Measurements from ENCODE around the gene SORL1-AS1.
A peak's percentile ranks its signal among the peaks of the same experiment; 100 is the strongest.
"Not testable (repeated sequence)": the region's sequence is repeated elsewhere in the genome, so short reads cannot be mapped to it uniquely, and the experiment has no call there.

SORL1-AS1 gene

DNA sequence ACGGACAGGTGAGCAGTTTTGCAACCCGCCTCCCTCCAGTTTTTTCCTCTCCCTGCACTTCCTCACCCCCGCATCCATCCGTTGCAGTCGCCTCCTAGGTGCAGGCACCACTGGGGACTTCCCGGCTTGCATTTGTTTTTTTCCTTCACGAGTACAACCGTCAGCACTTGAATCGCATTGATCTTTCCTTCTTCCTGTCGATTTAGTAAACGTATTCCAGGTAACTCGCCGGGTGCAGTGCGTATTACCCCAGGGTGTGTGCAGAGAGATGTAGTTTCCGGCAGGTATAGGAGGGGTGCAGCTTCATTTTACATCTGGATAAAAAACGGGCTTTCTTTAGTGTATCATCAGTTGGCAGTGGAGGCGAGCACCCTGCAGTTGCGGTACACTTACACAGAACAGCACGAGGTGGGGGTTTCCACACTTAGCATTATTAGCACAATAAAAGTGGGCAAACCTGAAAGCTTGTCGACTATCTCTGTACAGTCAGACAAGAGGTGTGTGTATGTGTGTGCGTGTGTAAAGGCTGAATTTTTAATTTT is at the start of gene SORL1-AS1:
Gene SORL1-AS1 (minus strand): TSS at position 359 of the 542 bp plus-strand sequence.
- DNase-seq (ENCODE audit: low read depth), result peak; percentile 12

DNA sequence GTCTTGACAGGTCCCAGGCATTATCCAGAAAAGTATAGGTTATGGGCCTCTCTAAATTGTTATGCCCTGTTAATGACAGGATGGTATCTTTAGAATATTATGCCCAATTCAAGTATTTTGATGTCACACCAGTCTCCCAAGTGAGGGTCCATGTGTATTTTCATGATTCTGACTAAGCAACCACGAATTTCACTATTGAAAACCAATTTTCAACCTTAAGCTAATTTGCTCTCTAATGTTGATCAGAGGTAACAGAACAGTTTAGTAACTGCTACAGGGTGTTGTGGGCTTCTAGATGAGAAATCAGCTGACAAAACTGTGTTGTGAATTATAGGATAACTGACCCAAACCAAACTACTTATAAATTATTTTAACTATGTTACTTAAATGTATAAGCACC is 48.0 kb upstream of the SORL1-AS1 start:
- DNase-seq (ENCODE audit: low read depth), result no peak

DNA sequence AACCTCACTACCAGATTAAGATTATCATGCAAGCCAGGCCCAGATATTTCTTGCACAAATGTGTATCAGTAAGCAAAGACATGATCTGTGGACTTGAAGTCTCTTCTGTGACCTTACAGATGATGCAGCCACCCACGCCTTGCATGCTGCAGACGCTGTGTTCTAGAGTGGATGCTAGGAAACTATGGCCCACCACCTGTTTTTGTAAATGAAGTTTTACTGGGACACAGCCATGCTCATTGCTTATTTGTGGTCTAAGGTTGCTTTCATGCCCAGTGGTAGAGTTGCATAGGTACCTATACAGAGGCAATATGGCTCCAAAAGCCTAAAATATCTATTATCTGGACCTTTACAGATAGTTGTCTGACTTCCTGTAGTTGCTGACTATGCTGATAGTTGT is 47.5 kb upstream of the SORL1-AS1 start:
- no peak for DNase-seq (ENCODE audit: low read depth)

DNA sequence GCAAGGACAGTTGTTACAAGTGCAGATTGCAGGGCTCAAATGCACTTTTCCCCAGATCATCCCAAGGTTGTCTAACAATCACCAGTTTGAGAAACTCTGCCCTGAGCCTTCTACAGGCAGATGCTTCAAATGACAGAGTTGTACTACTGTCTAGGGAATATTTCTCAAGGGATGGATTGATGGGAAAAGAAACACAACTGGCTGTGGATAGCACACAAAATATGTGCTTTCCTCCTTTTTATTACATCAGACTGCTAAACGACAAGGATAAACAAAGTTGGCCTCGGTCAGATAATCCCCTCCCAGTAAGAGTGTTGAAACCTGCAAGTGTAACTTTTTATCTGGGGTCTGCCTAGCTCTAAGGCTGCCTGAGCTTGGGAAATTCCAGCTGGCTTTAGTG is 46.6 kb upstream of the SORL1-AS1 start:
- DNase-seq (ENCODE audit: low read depth), result no peak

DNA sequence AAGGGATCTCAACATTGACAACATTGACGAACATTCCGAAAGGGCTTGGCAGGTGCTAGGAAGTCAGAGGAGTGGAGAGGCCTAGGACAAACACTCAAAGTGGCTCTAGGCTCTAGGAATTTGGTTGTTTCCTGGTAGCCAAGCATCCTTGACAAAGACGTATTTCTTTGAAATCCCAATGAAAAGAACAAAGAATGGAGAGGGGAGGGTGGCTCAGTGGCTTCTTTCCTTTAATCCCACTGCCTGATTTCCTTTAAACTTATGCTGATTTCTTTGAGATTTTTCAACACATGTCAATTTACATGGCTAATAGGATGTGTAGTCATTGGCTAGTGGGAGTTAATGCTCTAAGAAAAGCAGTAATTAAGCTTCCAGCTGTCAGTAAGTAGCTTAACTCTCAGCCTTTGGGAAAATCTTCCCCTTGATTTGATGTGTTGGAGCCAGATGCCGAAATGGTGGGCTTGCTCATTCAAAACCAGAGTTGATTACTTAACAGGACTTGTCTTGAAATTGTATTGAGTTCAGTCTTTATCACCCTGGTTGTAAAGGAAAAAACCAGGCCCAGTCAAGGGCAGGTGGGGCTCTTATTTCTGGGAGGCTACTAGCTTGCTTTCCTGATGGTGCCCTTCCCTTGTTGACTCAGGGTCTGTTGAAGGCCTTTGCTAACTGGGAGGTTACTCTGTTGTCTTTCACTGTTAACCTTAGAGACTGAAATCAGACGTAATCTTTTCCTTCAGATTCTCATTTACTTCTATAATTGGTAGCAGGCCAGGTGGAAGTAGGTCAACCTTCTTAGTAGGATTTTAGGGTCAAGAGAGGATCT is 44.6 kb upstream of the SORL1-AS1 start:
- DNase-seq (ENCODE audit: low read depth), result no peak

DNA sequence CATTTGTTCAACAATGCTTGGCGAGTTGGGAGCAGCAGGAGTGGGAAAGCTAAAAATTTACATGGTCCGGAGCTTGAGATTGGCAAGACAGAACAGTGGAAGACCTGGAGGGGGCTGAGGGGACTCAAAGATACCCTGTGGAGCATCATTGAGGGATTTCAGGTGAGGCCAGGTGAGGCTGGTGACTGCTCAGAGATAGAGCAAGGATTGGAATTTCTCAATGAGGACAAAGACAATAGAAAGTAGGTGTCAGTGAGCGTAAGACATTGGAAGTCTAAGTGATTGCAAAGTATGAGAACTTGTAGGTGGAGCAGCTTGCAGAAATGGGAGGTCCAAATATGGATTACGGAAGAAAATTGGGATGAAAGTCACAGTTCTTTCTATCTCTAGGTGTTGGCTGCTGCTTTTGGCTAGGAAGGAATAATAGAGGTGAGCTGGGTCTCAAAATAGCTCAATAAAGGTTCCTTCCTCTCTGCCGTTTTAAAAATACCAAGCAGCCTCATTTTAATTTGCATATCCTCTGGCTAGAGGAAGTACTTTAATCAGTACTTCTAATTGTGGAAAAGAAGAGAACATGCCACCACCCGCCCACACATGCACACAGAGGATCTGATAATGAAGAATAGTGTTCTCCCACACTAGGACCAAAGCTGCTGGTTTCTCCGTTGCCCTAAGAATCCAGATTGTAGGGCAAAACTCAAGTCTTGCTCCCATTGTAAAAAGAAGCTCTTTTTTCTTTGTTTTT is 41.8 kb upstream of the SORL1-AS1 start:
- DNase-seq (ENCODE audit: low read depth), result no peak

DNA sequence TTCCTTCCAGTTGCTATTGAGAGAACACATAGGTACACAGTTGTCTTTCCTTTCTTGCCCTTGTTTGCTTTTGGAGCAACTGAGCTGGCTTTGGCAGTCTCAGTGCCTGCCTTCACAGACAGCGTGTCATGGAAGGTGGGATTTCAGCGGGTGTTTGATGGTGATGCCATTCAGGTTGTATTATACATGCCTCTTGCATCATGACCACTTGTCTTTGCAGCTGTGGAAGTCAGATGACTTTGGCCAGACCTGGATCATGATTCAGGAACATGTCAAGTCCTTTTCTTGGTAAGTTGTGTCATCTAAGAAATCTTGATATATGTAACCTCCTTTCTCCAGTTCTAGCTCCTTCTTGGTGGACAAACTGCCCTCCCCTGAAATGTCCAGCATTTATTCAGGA is 37.1 kb upstream of the SORL1-AS1 start:
- no peak for DNase-seq (ENCODE audit: low read depth)

DNA sequence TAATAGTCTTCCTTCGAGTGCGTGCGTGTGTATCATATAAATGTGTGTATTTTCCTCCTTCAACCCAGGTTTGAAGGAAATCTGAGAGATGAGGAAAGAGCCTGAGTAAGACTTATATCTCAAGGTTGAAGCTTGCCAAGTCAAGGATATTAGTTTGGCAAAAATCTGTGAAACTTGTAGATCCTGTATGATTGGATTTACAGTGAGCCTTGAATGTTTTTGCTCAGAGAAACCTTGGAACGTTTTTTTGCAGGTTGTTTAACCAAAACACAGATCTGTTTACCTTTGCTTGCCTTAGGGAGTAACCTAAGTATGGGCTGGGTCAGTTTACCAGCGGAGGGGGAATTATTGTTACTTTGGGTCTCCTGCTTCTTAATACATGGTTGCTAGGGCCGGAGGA is 35.9 kb upstream of the SORL1-AS1 start:
- DNase-seq (ENCODE audit: low read depth), result no peak

DNA sequence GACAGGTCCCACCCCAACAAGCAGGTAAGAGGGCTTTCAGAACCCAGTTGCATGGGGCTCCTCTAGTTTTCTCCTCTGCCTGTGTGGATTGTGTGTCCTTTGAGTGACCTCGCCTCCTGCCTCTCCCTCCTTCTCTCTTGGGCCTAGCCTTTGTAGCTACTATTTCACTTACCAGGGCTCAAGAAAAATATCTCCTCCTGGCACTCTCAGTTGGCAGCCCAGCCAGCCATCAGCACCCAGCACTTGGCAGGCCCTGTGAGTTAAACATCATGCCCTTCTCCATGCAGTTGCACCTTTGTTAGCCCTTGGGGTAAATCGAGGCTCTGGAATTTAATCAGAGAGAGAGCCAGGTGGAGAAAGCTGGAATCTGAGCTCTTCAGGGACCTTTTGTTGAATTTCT is 35.4 kb upstream of the SORL1-AS1 start:
- no peak for DNase-seq (ENCODE audit: low read depth)

DNA sequence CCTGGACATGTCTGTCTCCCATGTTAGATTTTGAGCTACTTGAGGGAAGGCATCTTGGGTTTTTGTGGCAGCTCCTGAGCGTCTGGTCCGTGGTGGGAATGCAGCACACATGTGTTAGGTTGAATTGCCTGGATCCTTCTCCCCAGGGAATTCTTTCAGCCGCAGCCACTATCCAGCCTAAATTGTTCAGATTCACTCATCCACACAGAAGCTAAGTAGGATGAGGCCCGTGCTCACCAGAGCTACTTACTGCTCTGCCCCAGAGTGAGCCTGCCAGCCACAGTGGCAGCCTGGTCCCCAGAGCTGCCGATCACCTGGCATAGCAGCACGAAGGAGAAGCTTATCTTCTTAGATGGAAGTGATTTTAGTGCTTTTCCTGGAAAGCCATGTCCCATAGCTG is 34.4 kb upstream of the SORL1-AS1 start:
- no peak for DNase-seq (ENCODE audit: low read depth)

DNA sequence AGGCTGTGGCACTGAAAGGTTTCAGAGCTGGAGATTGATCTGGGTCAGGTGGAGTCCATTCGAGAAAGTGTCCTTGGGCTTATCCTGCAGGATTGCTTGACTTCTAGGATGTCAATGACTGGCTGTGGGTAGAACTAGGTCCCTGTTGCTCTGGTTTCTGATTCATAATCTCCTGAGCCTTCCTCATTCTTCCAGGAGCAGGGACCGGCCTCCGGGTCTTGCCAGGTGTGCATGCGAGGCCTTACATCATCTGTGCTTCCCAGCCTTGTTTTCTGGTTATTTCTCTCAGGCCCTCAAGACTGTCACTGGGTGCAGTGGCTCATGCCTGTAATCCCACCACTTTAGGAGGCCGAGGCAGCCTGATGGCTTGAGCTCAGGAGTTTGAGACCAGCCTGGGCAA is 33.3 kb upstream of the SORL1-AS1 start:
- DNase-seq (ENCODE audit: low read depth), result no peak

DNA sequence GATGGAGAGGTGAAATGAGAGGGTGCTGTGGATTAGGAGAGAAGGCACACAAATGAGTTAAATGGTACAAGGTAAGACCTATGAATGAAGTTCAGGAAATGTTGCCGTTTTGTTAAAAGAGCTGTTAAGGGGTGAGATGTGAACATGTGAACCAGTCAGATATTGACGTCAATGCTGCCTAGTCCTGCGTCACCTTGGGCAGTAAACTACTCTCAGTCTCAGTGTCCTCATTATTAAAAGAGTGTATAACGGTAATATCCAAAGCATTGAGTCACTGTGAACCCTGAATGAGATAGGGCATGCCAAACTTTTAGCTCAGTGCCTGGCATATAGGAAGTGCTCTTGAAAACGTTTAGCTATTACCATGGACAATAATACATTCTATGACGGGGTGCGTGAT is 32.4 kb upstream of the SORL1-AS1 start:
- DNase-seq (ENCODE audit: low read depth), result no peak

DNA sequence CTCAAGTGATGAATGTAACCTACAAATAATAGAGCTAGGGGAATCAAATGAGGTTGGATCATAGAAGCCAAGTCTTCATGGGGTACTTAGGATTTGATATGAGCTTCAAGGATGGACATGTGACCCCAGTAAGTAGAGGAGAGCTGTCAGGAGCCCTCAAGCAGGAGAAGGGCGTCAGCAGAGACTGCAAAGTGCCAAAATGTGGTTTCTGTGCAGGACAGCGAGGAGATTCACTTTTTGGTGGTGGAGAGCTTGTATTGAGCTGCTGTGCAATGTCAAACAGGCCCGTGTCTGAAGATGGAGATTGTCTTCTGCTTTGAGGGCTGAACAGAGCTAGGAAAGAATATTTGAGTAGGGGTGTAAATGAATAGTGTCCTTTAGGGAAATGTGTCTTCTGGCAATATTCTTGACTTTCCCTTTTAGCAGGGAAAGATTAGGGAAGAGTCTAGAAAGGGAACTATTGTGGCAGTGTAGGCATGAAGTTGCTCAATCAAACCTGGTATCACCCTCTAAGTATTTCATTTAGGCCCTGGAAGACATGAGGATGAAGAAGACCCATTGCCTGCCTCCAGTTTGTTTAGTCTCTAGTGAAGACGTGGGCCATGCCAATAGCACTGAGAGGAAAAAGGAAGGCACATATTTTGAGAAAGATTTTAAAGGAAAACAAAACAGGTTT is 31.2 kb upstream of the SORL1-AS1 start:
- no peak for DNase-seq (ENCODE audit: low read depth)

DNA sequence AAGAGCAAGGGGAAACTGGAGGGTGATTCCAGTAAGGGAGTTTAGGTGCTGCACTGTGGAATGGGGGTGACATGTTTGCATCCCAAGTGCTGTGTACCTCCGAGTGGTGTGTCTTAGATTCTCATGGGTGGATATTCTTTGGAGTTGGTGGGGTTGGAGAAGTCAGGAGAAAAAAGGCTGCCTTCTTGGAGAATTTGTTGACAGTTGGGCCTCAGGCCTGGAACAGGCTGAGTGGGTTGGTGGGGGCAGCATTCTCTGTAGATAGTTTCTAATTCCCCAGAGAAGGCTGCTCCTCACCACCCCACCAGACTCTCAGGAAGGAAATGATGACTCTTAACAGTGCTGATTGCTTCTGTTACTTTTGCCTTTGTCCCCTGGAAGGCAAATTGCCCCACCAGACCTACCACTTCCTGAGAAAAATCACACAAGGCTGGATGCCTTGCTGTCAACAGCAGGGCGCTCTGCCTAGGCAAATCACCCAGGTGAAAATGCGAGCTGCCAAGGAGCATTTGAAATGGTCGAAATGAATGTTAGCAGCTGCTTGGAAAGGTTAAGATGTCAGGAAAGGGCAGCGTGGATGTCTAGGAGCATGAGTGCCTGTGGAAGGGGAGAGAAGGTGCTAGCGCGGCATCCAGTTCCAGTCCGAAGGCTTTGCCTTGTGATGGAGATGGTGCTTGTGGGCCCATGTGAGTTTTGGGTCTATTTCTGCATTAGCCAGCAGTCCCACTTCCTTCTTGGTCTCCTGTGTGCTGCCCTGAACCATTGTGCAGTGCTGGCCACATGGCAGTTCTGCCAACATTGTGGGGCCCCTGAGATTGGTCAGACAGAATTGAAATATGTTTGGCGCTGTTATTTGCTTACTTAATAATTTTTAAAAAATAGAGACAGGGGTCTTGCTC is 29.7 kb upstream of the SORL1-AS1 start:
- DNase-seq (ENCODE audit: low read depth), result no peak

DNA sequence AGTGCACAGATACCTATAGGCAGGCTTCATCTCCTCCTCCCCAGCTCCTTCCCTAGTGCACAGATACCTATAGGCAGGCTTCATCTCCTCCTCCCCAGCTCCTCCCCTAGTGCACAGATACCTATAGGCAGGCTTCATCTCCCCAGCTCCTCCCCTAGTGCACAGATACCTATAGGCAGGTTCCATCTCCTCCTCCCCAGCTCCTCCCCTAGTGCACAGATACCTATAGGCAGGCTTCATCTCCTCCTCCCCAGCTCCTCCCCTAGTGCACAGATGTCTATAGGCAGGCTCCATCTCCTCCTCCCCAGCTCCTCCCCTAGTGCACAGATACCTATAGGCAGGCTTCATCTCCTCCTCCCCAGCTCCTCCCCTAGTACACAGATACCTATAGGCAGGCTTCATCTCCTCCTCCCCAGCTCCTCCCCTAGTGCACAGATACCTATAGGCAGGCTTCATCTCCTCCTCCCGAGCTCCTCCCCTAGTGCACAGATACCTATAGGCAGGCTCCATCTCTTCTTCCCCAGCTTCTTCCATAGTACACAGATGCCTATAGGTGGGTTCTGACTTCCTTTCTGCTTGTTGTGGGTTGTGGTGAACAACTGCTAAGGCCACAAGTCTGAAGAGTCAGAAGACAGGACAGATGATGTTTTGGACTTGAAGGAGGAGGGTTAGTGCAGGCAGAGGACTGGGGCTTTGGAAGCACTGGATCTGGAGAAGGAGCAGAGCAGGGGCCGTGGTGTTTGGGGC is 28.9 kb upstream of the SORL1-AS1 start:
- not testable (repeated sequence) for DNase-seq (ENCODE audit: low read depth)

DNA sequence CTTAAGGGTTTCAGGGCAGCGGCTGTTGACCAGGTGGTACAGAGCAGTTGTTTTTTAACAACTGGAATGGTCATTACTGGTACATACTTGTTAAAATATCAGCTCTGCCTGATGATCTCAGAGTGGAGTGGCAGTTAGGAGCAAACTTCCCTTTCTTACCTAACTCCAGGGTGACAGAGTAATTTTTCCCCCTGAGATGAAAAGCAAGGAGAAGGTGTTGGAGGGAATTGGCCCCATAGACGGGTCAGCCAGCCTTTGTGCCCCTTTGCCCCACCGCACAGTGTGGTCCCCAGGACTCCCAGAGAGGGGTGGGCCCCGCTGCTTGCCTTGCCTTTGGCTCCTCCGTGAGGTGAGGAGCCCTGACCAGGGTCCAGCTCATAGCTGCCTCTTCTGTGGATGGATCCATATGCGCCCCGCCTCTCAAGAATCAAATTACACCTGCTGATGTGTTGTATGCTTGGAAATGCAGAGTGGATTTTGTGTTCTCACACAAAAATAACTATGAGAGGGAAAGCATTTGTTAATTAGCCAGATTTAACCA is 27.0 kb upstream of the SORL1-AS1 start:
- no peak for DNase-seq (ENCODE audit: low read depth)

DNA sequence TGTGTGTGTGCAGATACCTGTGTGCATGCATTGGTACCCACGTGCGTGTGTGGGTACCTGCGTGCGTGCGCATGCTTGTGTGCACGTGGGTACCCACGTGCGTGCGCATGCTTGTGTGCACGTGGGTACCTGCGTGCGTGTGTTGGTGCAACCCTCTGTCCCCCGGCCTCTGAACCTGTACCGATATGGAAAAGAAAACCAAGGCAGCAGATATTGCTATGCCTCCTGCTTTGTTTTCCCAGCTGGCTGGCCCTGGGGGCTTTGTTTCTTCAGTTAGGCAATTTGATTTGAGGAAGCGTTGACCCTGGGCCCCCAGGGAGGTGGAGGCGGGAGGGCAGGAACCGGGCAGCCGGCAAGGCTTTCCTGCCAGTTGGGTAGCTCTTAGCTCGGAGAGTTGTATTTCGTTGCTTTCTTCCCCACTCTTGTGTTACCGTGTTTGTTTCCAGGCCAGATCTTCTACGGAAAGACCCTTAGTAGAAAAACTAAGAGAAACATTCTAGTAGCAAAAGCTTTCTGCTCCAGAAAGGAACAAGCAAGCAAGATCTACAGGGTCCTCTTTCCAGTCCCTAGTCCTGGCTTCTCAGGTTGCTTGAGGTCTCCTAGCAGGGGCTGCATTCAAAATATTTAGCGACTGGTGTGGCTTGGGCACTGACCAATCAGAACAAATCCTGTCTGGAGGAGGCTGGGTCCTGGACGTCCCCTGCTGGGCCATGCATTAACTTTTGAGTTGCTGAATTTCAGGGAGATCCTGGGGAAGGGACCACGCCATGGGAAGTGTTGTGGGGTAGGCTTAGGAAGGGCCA is 26.3 kb upstream of the SORL1-AS1 start:
- DNase-seq (ENCODE audit: low read depth), result no peak

DNA sequence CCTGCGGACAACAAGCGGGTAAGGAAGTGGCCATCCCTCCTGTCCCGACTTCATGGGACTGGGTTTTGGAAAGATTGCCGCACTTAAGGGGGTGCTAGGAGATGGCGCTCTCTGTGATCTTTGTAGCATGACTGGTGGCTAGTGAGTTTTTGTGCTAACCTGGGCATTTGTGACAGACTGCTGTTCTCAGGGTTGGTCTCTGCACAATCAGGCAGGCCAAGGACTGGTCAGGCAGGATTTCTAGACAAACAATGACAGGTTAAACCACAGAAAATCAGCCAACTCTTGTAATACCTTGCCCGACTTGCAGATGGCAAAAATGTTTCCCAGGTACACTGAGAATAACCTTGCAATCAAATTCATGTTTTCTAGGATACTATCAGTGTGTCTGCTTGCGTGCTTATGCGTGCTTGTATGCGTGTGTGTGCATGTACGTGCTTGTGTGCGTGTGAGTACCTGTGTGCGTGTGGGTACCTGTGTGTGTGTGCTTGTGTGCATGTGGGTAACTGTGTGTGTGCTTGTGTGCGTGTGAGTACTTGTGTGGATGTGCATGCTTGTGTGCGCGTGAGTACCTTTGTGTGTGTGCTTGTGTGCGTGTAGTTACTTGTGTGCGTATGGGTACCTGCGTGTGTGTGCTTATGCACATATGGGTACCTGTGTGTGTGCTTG is 25.6 kb upstream of the SORL1-AS1 start:
- DNase-seq (ENCODE audit: low read depth), result no peak
